GM18498 (cell line): Measurements from ENCODE around the gene COX10.

Source experiments
- ATAC-seq: cut with Tn5 transposase; IDR thresholded peaks from one replicate; pipeline ENCODE4 v1.9.1; 2021; ENCODE audit warnings: mild to moderate bottlenecking, moderate library complexity; ENCODE audit not compliant: unreplicated experiment

Gene COX10

DNA sequence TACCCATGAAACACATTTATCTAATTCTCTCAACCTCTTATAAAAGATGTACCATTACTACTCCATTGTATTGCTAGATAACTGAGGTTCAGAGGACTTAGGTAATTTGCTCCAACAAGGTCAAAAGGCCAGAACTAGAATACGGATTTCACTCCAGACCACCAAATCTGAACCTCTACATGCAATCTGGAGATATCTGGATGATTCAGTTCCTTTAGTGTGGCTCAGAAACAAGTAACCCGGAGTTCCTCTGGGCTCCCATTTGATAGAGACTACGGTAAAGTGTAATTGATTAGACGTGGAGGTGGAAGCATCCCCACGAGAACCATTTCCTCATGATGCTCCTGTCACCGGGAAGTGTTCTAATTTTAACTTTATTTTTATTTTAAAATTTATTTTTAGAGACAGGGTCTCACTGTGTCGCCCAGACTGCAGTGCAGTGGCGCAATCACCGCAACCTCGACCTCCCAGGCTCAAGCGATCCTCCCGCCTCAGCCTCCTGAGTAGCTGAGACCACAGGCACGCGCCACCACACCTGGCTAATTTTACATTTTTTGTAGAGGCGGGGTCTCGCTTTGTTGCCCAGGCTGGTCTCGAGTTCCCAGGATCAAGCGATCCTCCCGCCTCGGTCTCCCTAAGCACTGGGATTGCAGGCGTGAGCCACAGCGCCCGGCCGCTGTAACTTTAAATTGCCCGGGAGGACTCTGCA, 608 bp upstream of the COX10 start:
- peak; percentile 14 for ATAC-seq

DNA sequence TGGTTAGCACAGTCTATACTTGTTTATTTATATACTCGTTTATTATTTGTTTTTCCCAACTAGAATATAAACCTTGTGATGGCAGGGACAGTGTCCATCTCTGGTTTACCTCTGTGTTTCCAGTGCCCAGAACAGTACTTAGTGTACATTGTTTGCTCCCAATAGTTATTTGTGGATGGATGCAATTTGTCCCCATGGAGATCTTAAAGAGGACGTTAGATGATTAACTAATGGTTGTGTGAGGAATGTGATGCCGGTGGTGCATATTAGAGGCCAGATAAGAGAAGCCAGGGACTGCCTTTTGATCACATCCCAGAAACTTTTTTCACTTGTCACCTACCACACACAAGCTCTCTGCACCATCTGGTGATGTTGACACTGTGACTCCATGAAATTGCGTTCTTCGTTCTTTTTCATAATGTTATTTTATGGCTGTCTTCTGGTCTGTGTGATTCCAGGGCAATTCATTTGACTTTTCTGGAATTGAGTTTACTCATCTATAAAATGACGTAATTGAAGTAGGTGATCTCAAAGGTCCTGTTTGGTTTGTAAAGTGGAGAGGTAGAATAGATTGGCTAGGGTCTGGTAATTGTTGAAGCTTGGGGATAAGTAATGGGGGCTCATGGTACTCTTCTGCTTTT, 1.2 kb downstream of the COX10 start:
- no peak for ATAC-seq

DNA sequence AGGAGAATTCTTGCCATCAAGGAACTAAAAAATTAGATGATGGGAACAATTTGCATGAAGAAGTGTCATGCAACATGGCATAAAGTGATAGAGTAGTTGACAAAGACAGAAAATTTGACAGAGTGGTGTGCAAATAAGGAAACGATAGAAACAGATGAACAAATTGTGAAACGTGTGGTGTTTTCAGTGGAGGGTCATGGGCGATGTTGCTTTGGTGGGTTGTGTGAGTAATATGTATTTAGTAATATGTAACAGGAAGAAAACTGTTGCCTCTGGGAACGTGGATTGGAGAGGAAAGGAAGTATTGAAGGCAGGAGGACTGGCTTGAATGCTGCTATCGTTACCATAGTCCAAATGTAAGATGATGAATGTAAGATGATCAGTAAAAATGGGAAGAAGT, 3.6 kb downstream of the COX10 start:
- no peak for ATAC-seq

DNA sequence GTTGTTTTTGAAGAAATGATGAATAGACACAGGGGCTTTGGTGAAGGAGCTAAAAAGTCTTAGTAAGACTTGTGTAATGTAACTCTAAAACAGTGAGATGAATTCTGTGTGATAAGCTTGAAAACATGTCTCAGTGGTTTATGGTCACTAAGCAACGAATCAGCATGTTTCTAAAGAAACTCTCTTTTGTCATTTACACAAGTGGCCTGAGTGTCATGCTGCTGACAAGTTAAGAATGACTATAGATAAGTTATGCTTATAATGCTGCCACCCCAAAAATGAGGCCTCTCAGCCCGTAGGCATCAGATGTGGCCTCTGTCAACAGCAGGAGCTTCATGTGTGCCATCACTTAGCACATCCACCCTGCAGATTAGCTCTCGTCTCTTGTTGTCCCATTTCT, 8.7 kb downstream of the COX10 start:
- no peak for ATAC-seq

DNA sequence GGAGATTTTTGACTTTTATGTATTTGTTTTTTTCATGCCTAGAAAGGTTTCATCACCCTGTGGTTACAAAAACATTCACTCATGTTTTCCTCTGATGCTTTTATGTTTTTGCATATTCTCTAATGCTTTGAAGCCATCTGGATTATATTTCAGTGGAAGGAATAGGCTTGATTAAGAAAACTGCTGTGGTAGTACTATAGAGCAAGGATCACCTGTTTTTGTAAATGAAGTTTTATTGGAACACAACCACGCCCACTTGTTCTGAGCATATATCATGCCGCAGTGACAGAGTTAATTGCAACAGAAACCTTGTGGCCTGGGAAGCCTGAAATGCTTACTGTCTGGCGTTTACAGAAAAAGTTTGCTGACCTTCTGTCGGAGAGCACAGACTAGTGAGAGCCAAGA, 11.5 kb downstream of the COX10 start:
- no peak for ATAC-seq

DNA sequence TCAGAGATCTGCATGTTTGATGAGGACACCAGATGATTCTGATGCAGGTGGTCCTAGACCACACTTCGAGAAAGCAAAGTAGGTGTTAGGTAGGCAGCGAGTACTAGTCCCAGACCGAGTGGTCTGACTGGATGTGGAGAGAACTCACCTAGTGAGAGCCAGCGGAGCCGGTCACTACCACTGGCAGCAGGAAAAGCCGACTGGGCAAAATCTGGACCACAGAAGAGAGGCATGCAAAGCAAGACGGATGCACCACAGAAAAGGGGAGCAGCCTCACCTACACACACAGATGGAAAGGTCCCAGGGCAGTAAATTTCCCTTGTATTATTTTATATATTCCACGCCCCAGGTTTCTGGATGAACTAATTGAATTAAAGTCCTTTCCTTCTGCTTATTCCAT, 13.5 kb downstream of the COX10 start:
- no peak for ATAC-seq

DNA sequence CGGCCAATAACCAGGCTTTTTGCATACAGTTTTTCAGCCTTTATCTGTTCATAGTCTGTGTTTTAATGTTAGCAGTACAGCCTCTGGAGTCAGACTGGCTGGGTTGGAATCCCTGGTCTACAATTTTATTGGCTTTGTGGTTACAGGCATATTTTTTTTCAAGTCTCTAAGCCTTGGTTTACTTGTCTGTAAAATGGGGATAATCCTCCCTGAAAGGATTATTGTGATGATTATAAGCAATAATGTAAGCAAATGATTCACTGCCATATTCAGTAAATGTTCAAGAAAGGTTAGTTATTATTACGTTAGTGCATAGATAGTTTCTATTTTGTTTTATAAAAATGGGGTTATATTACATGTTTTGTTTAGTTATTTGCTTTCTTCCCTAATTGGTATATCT, 15.7 kb downstream of the COX10 start:
- no peak for ATAC-seq

DNA sequence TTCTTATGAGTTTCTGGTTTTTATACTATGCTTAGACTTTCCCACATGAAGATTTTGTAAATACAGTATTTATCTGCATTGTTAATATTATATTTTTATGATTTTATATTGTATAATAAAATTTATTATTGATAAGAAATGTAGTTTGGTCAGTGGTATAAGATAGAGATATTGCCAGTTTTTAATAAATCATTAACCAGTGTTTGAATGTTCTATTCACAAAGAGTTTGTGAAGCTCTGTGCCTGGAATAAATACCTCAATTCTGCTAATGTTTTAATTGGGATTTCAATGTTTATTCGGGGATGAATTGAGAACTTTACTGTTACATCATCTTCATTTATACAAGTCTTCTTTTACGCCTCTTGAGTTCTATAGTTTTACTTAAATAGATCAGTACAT, 16.9 kb downstream of the COX10 start:
- no peak for ATAC-seq

DNA sequence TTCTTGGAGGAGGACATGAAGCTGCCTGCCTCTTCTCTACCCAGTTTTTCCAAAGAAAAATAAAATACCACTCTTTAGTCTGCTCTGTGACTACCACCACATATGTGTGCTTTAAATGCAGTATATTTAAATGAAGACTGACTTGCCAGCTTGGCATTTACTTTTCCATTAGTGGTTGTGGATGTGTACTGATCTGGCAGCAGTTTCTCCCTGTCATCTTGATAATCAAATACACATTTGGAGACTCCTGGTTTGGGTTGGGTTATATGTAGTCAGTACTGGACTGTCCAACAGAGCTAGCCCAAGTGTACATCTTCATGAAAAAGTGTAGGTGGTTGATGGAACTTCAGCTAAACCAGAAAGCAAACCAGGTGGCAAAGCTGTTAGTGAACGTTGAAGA, 19.9 kb downstream of the COX10 start:
- ATAC-seq, result no peak

DNA sequence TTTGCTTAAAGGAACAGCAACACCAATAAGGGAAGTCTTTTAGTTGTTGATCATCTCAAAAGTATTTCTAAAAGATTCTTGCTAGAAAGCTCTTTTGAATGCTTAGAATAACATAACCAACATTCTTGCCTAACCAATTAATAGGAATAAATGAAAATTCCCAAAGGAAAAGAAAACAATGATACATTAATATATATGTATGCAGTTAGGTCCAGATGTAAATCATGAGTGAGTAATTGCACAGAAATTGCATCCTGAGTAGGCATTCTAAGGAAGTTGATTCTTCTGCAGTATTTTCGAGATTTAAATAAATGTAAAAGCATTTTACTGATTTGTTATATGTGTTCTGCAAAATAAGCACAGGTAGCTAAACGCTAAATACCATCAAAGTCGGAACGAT, 22.1 kb downstream of the COX10 start:
- no peak for ATAC-seq

DNA sequence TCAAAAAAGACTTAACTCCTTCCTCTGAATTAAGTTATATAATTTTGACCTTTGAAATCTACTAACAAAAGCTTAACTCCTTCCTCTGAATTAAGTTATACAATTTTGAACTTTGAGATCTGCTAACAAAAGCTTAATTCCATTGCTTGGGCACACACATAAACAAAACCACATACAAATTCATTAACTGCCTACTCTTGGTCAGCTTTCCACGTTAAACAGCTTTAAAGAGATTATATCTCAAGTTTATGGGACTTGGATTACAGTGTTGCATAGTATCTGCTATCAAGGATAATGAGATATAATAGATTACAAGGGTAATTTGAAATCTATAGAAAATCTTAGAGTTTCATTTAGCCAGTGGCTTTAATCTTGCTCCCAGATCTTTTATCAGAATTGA, 23.5 kb downstream of the COX10 start:
- no peak for ATAC-seq

DNA sequence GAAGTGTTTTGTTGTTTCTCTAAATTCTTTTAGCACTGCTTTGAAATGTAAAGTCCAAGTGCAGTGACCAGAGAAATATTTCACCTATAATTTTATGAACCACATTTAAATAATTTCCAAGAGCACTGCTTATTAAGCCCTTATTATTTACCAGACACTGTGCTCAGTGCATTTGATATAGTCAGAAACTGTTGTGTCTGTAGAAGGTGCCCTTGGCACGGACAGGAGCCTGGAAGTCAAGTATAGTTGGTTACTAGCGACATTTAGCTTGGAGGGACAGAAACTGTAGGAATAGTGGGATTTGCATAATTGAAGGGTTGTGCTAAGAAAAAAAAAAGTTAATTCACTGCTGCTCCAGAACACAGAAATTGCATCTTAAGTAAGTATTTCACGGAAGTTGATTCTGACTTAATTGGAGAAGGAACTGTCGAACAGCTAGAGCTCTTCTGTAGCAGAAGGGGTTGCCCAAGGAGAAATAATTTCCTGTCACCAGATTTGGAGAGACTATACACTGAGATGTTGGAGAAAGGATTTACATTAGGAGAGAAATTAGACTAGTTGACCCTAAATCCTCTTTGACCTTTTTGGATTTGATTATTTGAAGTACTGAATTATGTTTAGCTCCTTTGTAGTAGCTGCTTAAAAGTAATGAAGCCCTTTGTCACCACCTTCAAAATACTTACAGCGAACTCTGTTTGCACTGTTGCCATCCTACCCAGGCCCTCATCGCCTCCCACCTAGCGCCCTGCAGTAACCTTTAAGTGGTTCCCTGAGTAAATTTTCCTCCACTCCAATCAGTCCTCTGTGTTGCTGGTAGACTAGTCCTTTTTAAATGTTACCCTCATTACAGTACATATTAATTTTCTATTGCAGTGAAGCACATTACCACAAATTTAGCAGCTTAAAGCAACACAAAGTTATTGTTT, 25.6 kb downstream of the COX10 start:
- no peak for ATAC-seq

DNA sequence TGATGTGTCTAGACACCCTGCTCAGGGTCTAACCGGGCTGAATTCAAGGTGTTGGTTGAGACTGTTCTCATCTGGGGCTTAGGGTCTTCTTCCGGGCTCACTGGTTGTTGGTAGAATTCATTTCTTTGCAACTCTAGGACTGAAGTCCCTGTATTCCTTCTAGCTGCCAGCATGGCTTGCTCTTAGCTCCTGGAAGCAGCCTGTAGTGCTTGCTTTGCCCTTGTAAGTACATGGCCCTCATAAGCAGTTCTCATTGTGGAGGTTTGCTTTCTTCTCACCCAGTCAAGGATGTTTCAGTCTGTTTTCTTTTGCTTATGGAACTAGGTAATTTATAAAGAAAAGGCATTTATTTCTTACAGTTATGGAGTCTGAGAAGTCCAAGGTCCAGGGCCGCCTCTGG, 26.3 kb downstream of the COX10 start:
- ATAC-seq, result no peak

DNA sequence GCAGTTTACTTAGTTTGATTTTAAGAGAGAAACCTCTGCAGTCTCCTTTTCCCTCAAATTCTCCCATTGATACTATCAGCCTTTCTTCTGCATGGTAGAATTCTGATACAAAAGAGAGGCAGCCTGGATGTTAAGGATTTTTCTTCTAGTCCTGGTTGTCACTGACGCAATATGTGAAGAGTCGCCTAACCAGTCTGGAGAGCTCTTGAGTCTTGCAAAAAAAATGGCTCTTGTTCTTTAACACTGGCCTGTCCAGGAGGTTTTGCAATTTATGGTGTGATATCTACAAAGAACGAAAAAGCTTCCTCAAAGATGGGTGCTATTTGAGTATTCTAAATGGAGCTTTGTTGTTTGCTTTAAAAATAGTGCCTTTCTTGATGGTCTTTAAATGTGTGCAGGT, 28.9 kb downstream of the COX10 start:
- no peak for ATAC-seq

DNA sequence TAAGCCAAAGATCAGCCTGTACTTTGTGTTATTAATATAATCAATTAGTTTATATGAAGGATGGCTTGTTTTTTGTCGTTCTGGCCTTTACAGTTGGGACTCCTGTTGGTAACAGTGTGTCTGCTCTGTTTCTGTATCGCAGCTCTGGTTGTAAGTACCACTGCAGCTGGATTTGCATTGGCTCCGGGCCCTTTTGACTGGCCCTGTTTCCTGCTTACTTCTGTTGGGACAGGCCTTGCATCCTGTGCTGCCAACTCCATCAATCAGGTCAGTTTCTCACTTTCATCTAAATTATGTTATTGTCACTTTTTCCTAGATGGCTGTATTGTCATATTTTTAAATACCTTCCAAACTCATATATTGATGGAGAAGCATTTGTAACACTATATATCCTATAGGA, 32.7 kb downstream of the COX10 start:
- no peak for ATAC-seq

DNA sequence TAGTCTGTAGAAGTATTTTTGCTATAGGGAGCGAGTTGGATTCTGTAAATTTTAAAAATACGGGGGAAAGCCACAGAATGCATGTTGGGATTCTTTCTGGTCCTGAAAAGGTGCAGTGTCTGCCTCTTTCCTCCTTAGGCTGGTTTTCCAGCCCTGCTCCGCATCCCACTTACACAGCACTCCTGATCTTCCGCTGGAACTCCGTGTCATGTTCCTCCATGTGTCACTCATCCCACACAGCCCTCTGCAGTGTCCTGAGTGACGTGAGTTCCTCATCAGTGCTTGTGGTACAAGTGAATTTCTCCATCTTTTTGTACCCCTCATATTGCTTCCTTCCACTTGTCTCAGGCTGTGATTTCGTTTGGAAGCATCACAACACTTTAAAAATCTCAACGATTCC, 34.5 kb downstream of the COX10 start:
- no peak for ATAC-seq

DNA sequence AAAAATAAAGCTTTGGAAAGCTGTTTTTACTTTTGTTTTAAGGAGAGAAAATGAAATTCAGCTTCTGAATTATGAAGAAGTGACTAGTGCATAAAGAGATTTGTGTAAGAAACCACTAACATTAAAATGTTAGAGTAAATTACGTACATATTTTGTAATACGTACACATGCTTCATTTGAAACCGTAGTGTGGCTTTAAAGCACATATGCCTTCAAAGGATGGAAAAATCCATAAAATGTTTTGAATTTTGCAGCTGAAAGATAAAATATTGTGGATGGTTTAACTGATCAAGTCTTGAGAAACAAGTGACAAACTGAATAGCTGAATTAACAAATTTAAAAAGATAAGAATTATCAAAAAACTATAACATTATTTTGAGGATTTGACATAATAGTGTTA, 35.4 kb downstream of the COX10 start:
- no peak for ATAC-seq

DNA sequence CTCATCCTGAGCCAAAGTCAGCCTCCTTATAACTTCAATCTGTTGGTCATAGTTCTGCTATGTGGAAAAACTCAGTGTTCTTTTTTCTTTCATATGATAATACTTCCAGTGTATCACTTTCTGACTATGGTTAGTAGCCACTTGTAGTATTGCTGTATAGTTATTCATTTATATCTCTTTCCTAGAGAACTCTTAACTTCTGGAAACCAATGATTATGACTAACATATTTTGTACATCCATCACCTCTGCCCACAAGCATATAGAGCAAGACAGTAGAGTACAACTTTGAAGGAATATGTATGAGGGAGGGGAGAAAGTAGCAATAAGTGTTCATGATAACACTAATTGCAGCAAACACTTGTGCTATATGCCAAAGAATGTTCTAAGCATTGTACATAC, 38.6 kb downstream of the COX10 start:
- ATAC-seq, result no peak

DNA sequence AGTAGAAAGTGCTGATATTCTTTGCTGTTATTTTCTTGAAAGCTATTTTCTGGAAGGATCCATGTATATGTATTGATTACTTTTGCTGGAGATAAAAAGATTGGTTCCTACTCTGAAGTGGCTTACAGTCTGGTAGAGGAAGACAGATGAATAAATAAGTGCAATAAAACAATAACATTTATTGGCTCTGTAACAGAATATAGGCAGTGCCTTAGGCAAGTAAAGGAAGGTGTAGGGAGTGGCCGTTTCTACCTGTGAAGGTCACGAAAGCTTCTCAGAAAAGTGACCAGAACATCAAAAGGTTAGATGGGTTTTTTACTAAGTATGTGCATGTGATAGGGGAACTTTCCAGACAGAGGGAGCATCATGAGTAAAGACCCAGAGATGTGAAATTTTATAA, 43.1 kb downstream of the COX10 start:
- ATAC-seq, result no peak

DNA sequence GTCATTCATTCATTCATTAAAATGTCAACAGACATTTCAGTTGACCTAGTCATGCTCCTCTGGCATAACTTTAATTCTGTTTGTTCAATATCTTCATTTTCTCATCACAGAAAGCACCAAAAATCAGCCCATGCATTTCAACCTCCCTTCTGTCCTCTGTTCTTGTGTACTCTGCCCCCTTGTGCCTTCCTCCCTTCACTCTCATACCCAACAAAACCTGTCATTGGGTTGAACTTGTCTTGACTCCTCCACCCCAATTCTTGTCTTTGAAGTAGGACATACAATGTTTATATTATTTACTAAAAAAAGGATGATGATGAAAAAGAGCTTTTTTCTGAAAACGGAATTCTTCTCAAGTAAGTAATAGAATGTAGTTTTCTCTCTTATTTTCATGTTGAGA, 43.8 kb downstream of the COX10 start:
- ATAC-seq, result no peak

DNA sequence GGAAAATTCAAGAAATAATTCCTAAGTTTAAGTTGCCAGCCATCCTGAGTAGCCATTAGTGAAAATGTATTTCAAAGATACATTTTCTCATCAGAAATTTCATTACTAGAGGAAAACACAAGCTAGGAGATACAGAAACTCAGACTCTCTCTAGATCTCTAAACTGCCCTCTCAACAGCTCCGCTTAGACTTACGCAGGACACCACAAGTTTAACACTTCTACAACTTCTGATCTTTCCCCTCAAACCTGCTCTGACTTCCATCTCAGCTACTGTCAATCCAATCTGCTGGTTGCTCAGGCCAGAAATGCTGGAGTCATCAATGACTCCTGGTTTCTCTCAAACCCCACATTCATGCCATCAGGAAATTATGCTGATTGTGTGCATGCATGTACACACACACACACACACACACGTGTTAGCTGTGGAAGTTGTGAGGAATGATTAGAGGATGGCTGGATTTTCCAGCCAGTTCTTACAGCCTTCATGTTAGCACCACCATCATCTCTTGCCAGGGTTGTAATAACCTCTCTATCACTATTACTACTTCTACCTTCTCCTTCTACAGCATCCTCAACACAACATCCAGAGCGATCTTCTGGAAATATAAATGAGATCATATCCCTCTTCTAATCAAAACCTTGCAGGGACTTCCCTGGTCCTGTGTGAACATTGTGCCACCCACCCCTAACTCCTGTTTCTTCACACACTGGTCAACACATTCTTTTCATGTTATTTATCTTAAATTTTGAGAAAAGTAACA, 47.1 kb downstream of the COX10 start:
- ATAC-seq, result no peak
